Fibroblast of lung (primary cell): ENCODE measurements around the gene ABAT. TPM values are rescaled to one million over a fixed set of nuclear protein-coding genes. Genes with fewer than 3 reads are reported as not detected.

Experiments used
- DNase-seq, 2 donors: peaks; one replicate each; pipeline versions ENCODE4 v3.0.0 to v3.0.0-alpha.2; 2010; ENCODE audit warnings: low read depth in 2 of 2
- H2AFZ ChIP-seq: 2 replicates; pipeline ENCODE4 v1.5.1; 2012; ENCODE audit warnings: low read length, control low read depth, inconsistent platforms
- H3K27ac ChIP-seq: 2 replicates; pipeline ENCODE4 v1.5.1; 2011; ENCODE audit warnings: low read length, control low read depth; ENCODE audit not compliant: insufficient read depth
- H3K27me3 ChIP-seq: 2 replicates; pipeline ENCODE4 v1.5.1; 2011; ENCODE audit warnings: mild to moderate bottlenecking, low read length; ENCODE audit not compliant: control insufficient read depth, insufficient read depth
- H3K36me3 ChIP-seq: 2 replicates; pipeline ENCODE4 v1.5.1; 2011; ENCODE audit warnings: low read length; ENCODE audit not compliant: control insufficient read depth, insufficient read depth
- H3K4me1 ChIP-seq: 2 replicates; pipeline ENCODE4 v1.5.1; 2011; ENCODE audit warnings: low read length; ENCODE audit not compliant: control insufficient read depth, insufficient read depth; ENCODE audit errors: extremely low read depth
- H3K4me2 ChIP-seq: 2 replicates; pipeline ENCODE4 v1.5.1; 2011; ENCODE audit warnings: low read length, control low read depth; ENCODE audit not compliant: insufficient read depth; ENCODE audit errors: extremely low read depth
- H3K4me3 ChIP-seq, 4 experiments: fragments of 200-600 bp in 1 of 4; sonication (generic) in 1 of 4; replicated peaks in 1 of 4; 2 replicates each; pipeline ENCODE4 v1.5.1; 2011 to 2016; ENCODE audit warnings: low read length in 4 of 4, low read depth in 3 of 4, mild to moderate bottlenecking in 3 of 4, control low read depth in 2 of 4, inconsistent platforms in 1 of 4, mixed read lengths in 1 of 4; ENCODE audit not compliant: insufficient read depth in 1 of 4; ENCODE audit errors: control extremely low read depth in 1 of 4
- H3K79me2 ChIP-seq: 2 replicates; pipeline ENCODE4 v1.5.1; 2012; ENCODE audit warnings: mild to moderate bottlenecking, low read length, inconsistent platforms; ENCODE audit not compliant: control insufficient read depth, insufficient read depth
- H3K9ac ChIP-seq: 2 replicates; pipeline ENCODE4 v1.5.1; 2011; ENCODE audit warnings: mild to moderate bottlenecking, low read length, control low read depth; ENCODE audit not compliant: insufficient read depth
- H3K9me3 ChIP-seq: 2 replicates; pipeline ENCODE4 v1.5.1; 2012; ENCODE audit warnings: low read depth, low read length; ENCODE audit not compliant: control insufficient read depth, insufficient read depth
- H4K20me1 ChIP-seq: 2 replicates; pipeline ENCODE4 v1.5.1; 2011; ENCODE audit warnings: low read length; ENCODE audit not compliant: control insufficient read depth, insufficient read depth; ENCODE audit errors: extremely low read depth
- CTCF ChIP-seq, 2 donors: IDR thresholded peaks in 1 of 2; conservative IDR thresholded peaks in 1 of 2; 1 replicate in 1 of 2; 2 replicates in 1 of 2; pipeline ENCODE4 v1.5.1; 2011 to 2012; ENCODE audit warnings: low read length in 2 of 2, control low read depth in 1 of 2, inconsistent platforms in 1 of 2, low read depth in 1 of 2, mild to moderate bottlenecking in 1 of 2
- EZH2 ChIP-seq: IDR thresholded peaks from 2 replicates; pipeline ENCODE4 v1.5.1; 2012; ENCODE audit warnings: low read length, control low read depth, mild to moderate bottlenecking; ENCODE audit errors: missing control alignments
- polyA plus RNA-seq, 2 donors: library from polyadenylated mRNA; depleted of rRNA in 1 of 2; stranded (reverse) in 1 of 2; unstranded in 1 of 2; fragments of >200 nt; gene quantifications; 2 replicates each; pipeline ENCODE4 v1.2.1, GENCODE V29; 2011 to 2012; ENCODE audit warnings: missing spikeins in 1 of 2
- total RNA-seq: library from RNA; depleted of rRNA; stranded (reverse); fragments of >200 nt; gene quantifications from 2 replicates; pipeline ENCODE4 v1.2.1, GENCODE V29; 2014

Gene ABAT
- total and polyA plus RNA-seq, 2 donors (not counting 1 experiment from before 2014, with no cell fraction given) = 1.8 TPM

DNA sequence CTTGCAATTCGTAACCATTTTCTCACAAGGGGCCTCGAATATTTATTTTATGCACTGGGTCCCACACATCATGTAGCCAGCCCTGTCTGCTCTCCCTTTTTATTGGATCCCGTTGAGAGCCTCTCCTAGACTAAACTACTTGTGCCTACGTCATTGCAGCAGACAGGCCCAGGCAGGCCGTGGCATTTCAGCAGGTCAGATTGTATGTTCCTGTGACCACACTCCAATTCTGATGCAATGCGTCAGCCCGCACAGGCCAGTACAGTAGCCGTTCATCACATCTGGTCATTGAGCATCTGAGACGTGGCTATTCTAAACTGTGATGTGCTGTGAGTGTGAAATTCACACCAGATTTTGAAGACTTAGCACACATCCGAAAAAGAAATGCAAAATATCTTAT is 42.2 kb downstream of the ABAT start:
- Histone ChIP-seq H3K9me3 (no peaks in the 10 kb centered on the region), H3K4me3 (no peak overlapping the region), H3K9ac (no peak overlapping the region), H4K20me1 (no peaks in the 10 kb centered on the region), H2AFZ (no peak overlapping the region), H3K79me2 (no peaks in the 10 kb centered on the region), H3K4me1 (no peaks in the 10 kb centered on the region), H3K27me3 (no peaks in the 10 kb centered on the region), H3K36me3 (no peaks in the 10 kb centered on the region), H3K27ac (no peak overlapping the region), H3K4me2 (no peak overlapping the region)
- TF ChIP-seq EZH2 (no peak), CTCF (conservative IDR thresholded peaks at IDR 0.05 in 1 of 2, IDR thresholded peaks at IDR 0.05 in 1 of 2; ENCODE audit: low read depth in 1 of 2, low read length in 2 of 2) (no peak)
- DNase-seq = peak; percentile 1 to 43

- no peak for DNase-seq
- no peak overlapping the region for H3K27ac ChIP-seq
- no peaks in the 10 kb centered on the region for H3K4me1 ChIP-seq
- no peak for TF ChIP-seq EZH2
- no peaks in the 10 kb centered on the region for H3K36me3 ChIP-seq
- H3K79me2 ChIP-seq = no peaks in the 10 kb centered on the region
- no peak overlapping the region for H3K4me3 ChIP-seq
- H3K27me3 ChIP-seq = no peaks in the 10 kb centered on the region
- H4K20me1 ChIP-seq = no peaks in the 10 kb centered on the region
- H3K9ac ChIP-seq = no peak overlapping the region
- H3K4me2 ChIP-seq = no peak overlapping the region
- H3K9me3 ChIP-seq = no peaks in the 10 kb centered on the region
- no peak overlapping the region for H2AFZ ChIP-seq
Measured at GRCh38 chr16:8717469-8717868, 43.1 kb downstream of the ABAT start.

- Histone ChIP-seq H3K9ac (no peak overlapping the region), H3K9me3 (no peaks in the 10 kb centered on the region), H3K27me3 (no peaks in the 10 kb centered on the region), H3K4me2 (no peak overlapping the region), H2AFZ (no peak overlapping the region), H3K4me1 (no peaks in the 10 kb centered on the region), H3K27ac (no peak overlapping the region), H3K36me3 (no peaks in the 10 kb centered on the region), H3K4me3 (no peak overlapping the region), H4K20me1 (no peaks in the 10 kb centered on the region), H3K79me2 (no peaks in the 10 kb centered on the region)
- no peak for TF ChIP-seq CTCF (conservative IDR thresholded peaks at IDR 0.05 in 1 of 2, IDR thresholded peaks at IDR 0.05 in 1 of 2; ENCODE audit: low read depth in 1 of 2, low read length in 2 of 2)
- no peak for TF ChIP-seq EZH2
- DNase-seq = no peak
Measured at GRCh38 chr16:8717892-8718415, 43.5 kb downstream of the ABAT start.
